IMR-90 (cell line): ENCODE results near the gene PYGM. TPM values are rescaled to one million over a fixed set of nuclear protein-coding genes. Genes with fewer than 3 reads are reported as not detected.

Experiments
- ATAC-seq: fragments of 200-7000 bp; cut with Tn5 transposase; 2 replicates; pipeline ENCODE4 v1.9.1; 2020; ENCODE audit warnings: low read depth, mild to moderate bottlenecking, moderate library complexity
- BruUV-seq: library from RNA; stranded (reverse); fragments of 400-500 nt; replicated peaks from 2 replicates; lab custom pipeline; 2021; lab: Mats Ljungman, UMichigan
- CTCF ChIA-PET: fragments of 300-600 bp; formaldehyde crosslinking; extraction: SDS; loops from one replicate; lab custom pipeline; 2021; ENCODE audit warnings: antibody characterized with exemption; lab: Yijun Ruan, JAX
- POLR2A ChIA-PET: fragments of 300-600 bp; sonication (Branson Sonifier 250); formaldehyde crosslinking; loops from one replicate; lab custom pipeline; 2022; ENCODE audit warnings: antibody characterized with exemption; ENCODE audit not compliant: unreplicated experiment; lab: Charles Lee
- DNase-seq: peaks from one replicate; pipeline ENCODE4 v3.0.0; 2013
- H2AFZ ChIP-seq: replicated peaks from 2 replicates; pipeline ENCODE3; 2013; ENCODE audit warnings: low read length, mild to moderate bottlenecking; ENCODE audit not compliant: poor library complexity
- H2AK5ac ChIP-seq: 2 replicates; pipeline ENCODE4 v1.6.1; 2013; ENCODE audit warnings: low read depth, low read length, inconsistent platforms
- H2AK9ac ChIP-seq: replicated peaks from 2 replicates; pipeline ENCODE3; 2013; ENCODE audit warnings: mild to moderate bottlenecking, low read depth, low read length, moderate library complexity; ENCODE audit not compliant: poor library complexity
- H2BK120ac ChIP-seq: 2 replicates; pipeline ENCODE4 v1.6.1; 2013; ENCODE audit warnings: low read depth, low read length, inconsistent platforms
- H2BK15ac ChIP-seq: 3 replicates; pipeline ENCODE4 v1.6.1; 2013; ENCODE audit warnings: low read depth, low read length, inconsistent platforms
- H2BK20ac ChIP-seq: 2 replicates; pipeline ENCODE4 v1.6.1; 2013; ENCODE audit warnings: low read depth, mild to moderate bottlenecking, inconsistent platforms, low read length, moderate library complexity
- H2BK5ac ChIP-seq: 2 replicates; pipeline ENCODE4 v1.6.1; 2013; ENCODE audit warnings: mild to moderate bottlenecking, low read depth, low read length, inconsistent platforms; ENCODE audit not compliant: poor library complexity, severe bottlenecking
- H3K14ac ChIP-seq: replicated peaks from 2 replicates; pipeline ENCODE4 v1.6.1; 2013; ENCODE audit warnings: low read depth, low read length, inconsistent platforms
- H3K18ac ChIP-seq: 2 replicates; pipeline ENCODE4 v1.6.1; 2013; ENCODE audit warnings: low read depth, low read length, control low read depth
- H3K23ac ChIP-seq: 2 replicates; pipeline ENCODE4 v1.6.1; 2013; ENCODE audit warnings: low read depth, low read length, inconsistent platforms
- H3K27ac ChIP-seq: 2 replicates; pipeline ENCODE4 v1.5.1; 2013; ENCODE audit warnings: mild to moderate bottlenecking, control low read depth, low read length; ENCODE audit not compliant: insufficient read depth
- H3K27me3 ChIP-seq: 2 replicates; pipeline ENCODE4 v1.6.1; 2013; ENCODE audit warnings: low read length; ENCODE audit not compliant: control insufficient read depth, insufficient read depth
- H3K36me3 ChIP-seq: 2 replicates; pipeline ENCODE4 v1.6.1; 2013; ENCODE audit warnings: low read length, mixed read lengths; ENCODE audit not compliant: control insufficient read depth, insufficient read depth
- H3K4ac ChIP-seq: 2 replicates; pipeline ENCODE4 v1.6.1; 2013; ENCODE audit warnings: low read depth, low read length, inconsistent platforms
- H3K4me1 ChIP-seq: 2 replicates; pipeline ENCODE4 v1.6.1; 2013; ENCODE audit warnings: low read length, mixed read lengths; ENCODE audit not compliant: control insufficient read depth, insufficient read depth
- H3K4me2 ChIP-seq: 2 replicates; pipeline ENCODE4 v1.6.1; 2013; ENCODE audit warnings: low read depth, mild to moderate bottlenecking, control low read depth, low read length, moderate library complexity
- H3K4me3 ChIP-seq: 2 replicates; pipeline ENCODE4 v1.5.1; 2013; ENCODE audit warnings: low read depth, mild to moderate bottlenecking, control low read depth, low read length, moderate library complexity; ENCODE audit not compliant: insufficient read depth
- H3K56ac ChIP-seq: 2 replicates; pipeline ENCODE4 v1.6.1; 2013; ENCODE audit warnings: low read length, inconsistent platforms; ENCODE audit not compliant: insufficient read depth; ENCODE audit errors: extremely low read depth
- H3K79me1 ChIP-seq, 2 experiments: 2 replicates each; pipeline ENCODE4 v1.6.1; 2013; ENCODE audit warnings: low read length in 2 of 2, inconsistent platforms in 1 of 2, low read depth in 1 of 2
- H3K9ac ChIP-seq: 2 replicates; pipeline ENCODE4 v1.6.1; 2013; ENCODE audit warnings: low read depth, low read length, control low read depth
- H3K9me1 ChIP-seq: 2 replicates; pipeline ENCODE4 v1.6.1; 2013; ENCODE audit warnings: low read length, inconsistent platforms; ENCODE audit not compliant: insufficient read depth
- H3K9me3 ChIP-seq: 2 replicates; pipeline ENCODE4 v1.6.1; 2013; ENCODE audit warnings: low read length; ENCODE audit not compliant: control insufficient read depth, insufficient read depth
- H4K20me1 ChIP-seq: 2 replicates; pipeline ENCODE4 v1.6.1; 2013; ENCODE audit warnings: low read length, inconsistent platforms; ENCODE audit not compliant: insufficient read depth
- H4K5ac ChIP-seq: 2 replicates; pipeline ENCODE4 v1.6.1; 2013; ENCODE audit warnings: mild to moderate bottlenecking, low read depth, low read length, control low read depth
- H4K8ac ChIP-seq, 2 experiments: 2 replicates each; pipeline ENCODE4 v1.6.1; 2013; ENCODE audit warnings: low read depth in 2 of 2, low read length in 2 of 2, control low read depth in 1 of 2, inconsistent platforms in 1 of 2
- H4K91ac ChIP-seq: 2 replicates; pipeline ENCODE4 v1.6.1; 2013; ENCODE audit warnings: low read depth, low read length, inconsistent platforms; ENCODE audit not compliant: insufficient read depth
- BHLHE40 ChIP-seq: fragments of 150-350 bp; IDR thresholded peaks from 2 replicates; pipeline ENCODE4 v1.6.1; 2016; ENCODE audit warnings: mild to moderate bottlenecking, low read depth, low read length
- CEBPB ChIP-seq: IDR thresholded peaks from 2 replicates; pipeline ENCODE4 v1.6.1; 2012; ENCODE audit warnings: low read depth, low read length, improper control_type of control experiment
- CHD1 ChIP-seq: IDR thresholded peaks from 2 replicates; pipeline ENCODE4 v1.6.1; 2012; ENCODE audit warnings: low read depth, low read length, improper control_type of control experiment
- FOS ChIP-seq: fragments of 150-350 bp; IDR thresholded peaks from 2 replicates; pipeline ENCODE4 v1.6.1; 2016; ENCODE audit warnings: low read depth, low read length
- MAFK ChIP-seq: IDR thresholded peaks from 2 replicates; pipeline ENCODE4 v1.6.1; 2012; ENCODE audit warnings: low read depth, low read length, improper control_type of control experiment
- MAZ ChIP-seq: IDR thresholded peaks from 2 replicates; pipeline ENCODE4 v1.6.1; 2012; ENCODE audit warnings: low read depth, mild to moderate bottlenecking, low read length, improper control_type of control experiment, moderate library complexity, borderline replicate concordance
- MXI1 ChIP-seq: IDR thresholded peaks from 2 replicates; pipeline ENCODE4 v1.6.1; 2012; ENCODE audit warnings: low read depth, mild to moderate bottlenecking, low read length, moderate library complexity, borderline replicate concordance
- NFE2L2 ChIP-seq: fragments of 150-350 bp; IDR thresholded peaks from 2 replicates; pipeline ENCODE4 v1.6.1; 2016; ENCODE audit warnings: low read depth, mild to moderate bottlenecking, low read length
- POLR2A ChIP-seq: IDR thresholded peaks from 2 replicates; pipeline ENCODE4 v1.6.1; 2012; ENCODE audit warnings: mild to moderate bottlenecking, low read depth, low read length
- RAD21 ChIP-seq: IDR thresholded peaks from 2 replicates; pipeline ENCODE4 v1.6.1; 2012; ENCODE audit warnings: low read length, improper control_type of control experiment
- RCOR1 ChIP-seq: IDR thresholded peaks from 2 replicates; pipeline ENCODE4 v1.6.1; 2012; ENCODE audit warnings: mild to moderate bottlenecking, low read length, improper control_type of control experiment; ENCODE audit not compliant: insufficient replicate concordance
- RFX5 ChIP-seq: IDR thresholded peaks from 2 replicates; pipeline ENCODE4 v1.8.0; 2012; ENCODE audit warnings: low read depth, mild to moderate bottlenecking, low read length, moderate library complexity
- SMC3 ChIP-seq: fragments of 150-350 bp; IDR thresholded peaks from 2 replicates; pipeline ENCODE4 v1.6.1; 2016; ENCODE audit warnings: low read depth, mild to moderate bottlenecking, antibody characterized with exemption, low read length, moderate library complexity
- WGBS, 2 experiments: methylation state at CpG; one replicate each; pipeline versions ENCODE4 v1.1.5 to v1.1.7; 2013; ENCODE audit warnings: missing lambda C conversion rate in 2 of 2; ENCODE audit not compliant: insufficient read length in 1 of 2; ENCODE audit errors: extremely low coverage in 2 of 2; 5-methylcytosine and 5-hydroxymethylcytosine counted together
- dilution Hi-C: fragments of 300-500 bp; cut with HindIII; formaldehyde crosslinking; loops from one replicate; pipeline ENCODE4 v1.14.3; 2018; ENCODE audit warnings: low sequenced_read_pairs; ENCODE audit not compliant: unreplicated experiment
- in situ Hi-C: fragments of 300-500 bp; cut with MboI; formaldehyde crosslinking; loops from 3 replicates; pipeline ENCODE4 v1.14.3; 2019; ENCODE audit warnings: low sequenced_read_pairs, inconsistent platforms, mixed read lengths
- intact Hi-C: fragments of 100-400 bp; cut with micrococcal nuclease; formaldehyde crosslinking; loops from 2 replicates; pipeline ENCODE4 v1.10.0; 2022
- polyA plus RNA-seq, 3 experiments: library from polyadenylated mRNA; depleted of rRNA; stranded (reverse); fragments of >200 nt; gene quantifications; 2 replicates each; pipeline ENCODE4 v1.2.3, GENCODE V29; 2012; ENCODE audit warnings: low replicate concordance in 1 of 3
- total RNA-seq: library from RNA; depleted of rRNA; stranded (reverse); fragments of >200 nt; gene quantifications from 2 replicates; pipeline ENCODE4 v1.2.3, GENCODE V29; 2012
- TF ChIP-seq, protein P1 (sequence below): conservative IDR thresholded peaks from 2 replicates; pipeline ENCODE4 v1.5.1; 2012; ENCODE audit warnings: mild to moderate bottlenecking, low read depth, low read length, improper control_type of control experiment
- TF ChIP-seq, protein P2 (sequence below): fragments of 150-350 bp; IDR thresholded peaks from 2 replicates; pipeline ENCODE4 v1.6.1; 2016; ENCODE audit warnings: low read depth, mild to moderate bottlenecking, low read length, moderate library complexity, borderline replicate concordance
- TF ChIP-seq, protein P3 (sequence below): fragments of 150-350 bp; IDR thresholded peaks from 2 replicates; pipeline ENCODE4 v1.6.1; 2017; ENCODE audit warnings: mild to moderate bottlenecking, antibody characterized with exemption, low read length, low read depth

The PYGM gene
- total and polyA plus RNA-seq, 2 of the 4 experiments (the other 2 are of a cell fraction), result 0.18 to 0.21 TPM

DNA sequence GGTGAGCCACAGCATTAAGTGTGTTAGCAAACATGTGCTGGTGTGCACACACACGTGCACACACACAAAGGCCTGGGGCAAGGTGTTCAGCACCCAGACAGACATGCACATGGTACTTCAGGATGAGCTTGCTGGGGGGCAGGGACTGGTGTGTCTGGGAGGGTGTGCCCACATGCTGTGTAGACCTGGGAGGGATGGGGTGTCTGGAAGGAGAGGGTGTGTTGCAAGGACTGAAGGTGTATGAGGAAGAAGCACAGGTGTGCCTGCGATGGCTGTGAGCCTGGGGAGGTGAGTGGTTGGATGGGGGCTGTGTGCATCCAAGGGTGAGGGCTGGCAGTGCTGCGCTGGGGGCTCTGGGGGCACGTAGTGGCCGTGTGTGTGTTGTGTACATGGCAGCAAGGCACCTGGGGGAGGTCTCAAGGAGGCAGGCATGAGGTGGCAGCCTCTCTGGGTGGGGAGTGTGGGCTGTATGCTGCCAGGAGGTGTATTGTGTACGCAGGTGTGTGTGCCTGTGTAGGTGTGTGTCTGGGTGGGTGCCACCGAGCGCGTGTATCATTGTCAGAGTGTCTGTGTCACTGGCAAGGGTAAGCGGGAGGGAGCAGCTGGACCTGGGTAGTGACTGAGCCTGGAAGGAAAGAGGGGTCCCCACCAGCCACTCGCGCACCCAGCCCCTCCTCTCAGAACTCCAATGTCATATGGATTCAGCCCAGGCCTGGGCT lies 39.0 kb downstream of the PYGM start:
- H2AK9ac ChIP-seq, result no peak overlapping the region
- H3K4me3 ChIP-seq, result no peak overlapping the region
- ATAC-seq (no peak), DNase-seq (no peak)
- H2BK20ac ChIP-seq, result no peak overlapping the region
- no peaks in the 10 kb centered on the region for H3K4me1 ChIP-seq
- H4K5ac ChIP-seq, result no peak overlapping the region
- no TSS peak for BruUV-seq
- H3K27ac ChIP-seq, result no peak overlapping the region
- H3K56ac ChIP-seq, result no peak overlapping the region
- CTCF ChIA-PET, result no interaction called here
- H2BK15ac ChIP-seq, result no peak overlapping the region
- TF ChIP-seq, protein P1, sequence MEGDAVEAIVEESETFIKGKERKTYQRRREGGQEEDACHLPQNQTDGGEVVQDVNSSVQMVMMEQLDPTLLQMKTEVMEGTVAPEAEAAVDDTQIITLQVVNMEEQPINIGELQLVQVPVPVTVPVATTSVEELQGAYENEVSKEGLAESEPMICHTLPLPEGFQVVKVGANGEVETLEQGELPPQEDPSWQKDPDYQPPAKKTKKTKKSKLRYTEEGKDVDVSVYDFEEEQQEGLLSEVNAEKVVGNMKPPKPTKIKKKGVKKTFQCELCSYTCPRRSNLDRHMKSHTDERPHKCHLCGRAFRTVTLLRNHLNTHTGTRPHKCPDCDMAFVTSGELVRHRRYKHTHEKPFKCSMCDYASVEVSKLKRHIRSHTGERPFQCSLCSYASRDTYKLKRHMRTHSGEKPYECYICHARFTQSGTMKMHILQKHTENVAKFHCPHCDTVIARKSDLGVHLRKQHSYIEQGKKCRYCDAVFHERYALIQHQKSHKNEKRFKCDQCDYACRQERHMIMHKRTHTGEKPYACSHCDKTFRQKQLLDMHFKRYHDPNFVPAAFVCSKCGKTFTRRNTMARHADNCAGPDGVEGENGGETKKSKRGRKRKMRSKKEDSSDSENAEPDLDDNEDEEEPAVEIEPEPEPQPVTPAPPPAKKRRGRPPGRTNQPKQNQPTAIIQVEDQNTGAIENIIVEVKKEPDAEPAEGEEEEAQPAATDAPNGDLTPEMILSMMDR, result no peak
- TF ChIP-seq RAD21 (no peak), SMC3 (no peak), MXI1 (no peak), FOS (no peak), CEBPB (no peak), RCOR1 (no peak), MAFK (no peak), RFX5 (no peak), CHD1 (no peak), POLR2A (no peak), NFE2L2 (no peak), MAZ (no peak), BHLHE40 (no peak)
- TF ChIP-seq, protein P2, sequence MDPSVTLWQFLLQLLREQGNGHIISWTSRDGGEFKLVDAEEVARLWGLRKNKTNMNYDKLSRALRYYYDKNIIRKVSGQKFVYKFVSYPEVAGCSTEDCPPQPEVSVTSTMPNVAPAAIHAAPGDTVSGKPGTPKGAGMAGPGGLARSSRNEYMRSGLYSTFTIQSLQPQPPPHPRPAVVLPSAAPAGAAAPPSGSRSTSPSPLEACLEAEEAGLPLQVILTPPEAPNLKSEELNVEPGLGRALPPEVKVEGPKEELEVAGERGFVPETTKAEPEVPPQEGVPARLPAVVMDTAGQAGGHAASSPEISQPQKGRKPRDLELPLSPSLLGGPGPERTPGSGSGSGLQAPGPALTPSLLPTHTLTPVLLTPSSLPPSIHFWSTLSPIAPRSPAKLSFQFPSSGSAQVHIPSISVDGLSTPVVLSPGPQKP, result no peak
- TF ChIP-seq, protein P3, sequence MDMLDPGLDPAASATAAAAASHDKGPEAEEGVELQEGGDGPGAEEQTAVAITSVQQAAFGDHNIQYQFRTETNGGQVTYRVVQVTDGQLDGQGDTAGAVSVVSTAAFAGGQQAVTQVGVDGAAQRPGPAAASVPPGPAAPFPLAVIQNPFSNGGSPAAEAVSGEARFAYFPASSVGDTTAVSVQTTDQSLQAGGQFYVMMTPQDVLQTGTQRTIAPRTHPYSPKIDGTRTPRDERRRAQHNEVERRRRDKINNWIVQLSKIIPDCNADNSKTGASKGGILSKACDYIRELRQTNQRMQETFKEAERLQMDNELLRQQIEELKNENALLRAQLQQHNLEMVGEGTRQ, result no peak
- H2BK120ac ChIP-seq, result no peak overlapping the region
- peaks cover 75% of the 10 kb centered on the region for H3K27me3 ChIP-seq
- H3K36me3 ChIP-seq, result no peaks in the 10 kb centered on the region
- H3K79me1 ChIP-seq, result no peaks in the 10 kb centered on the region
- no peak overlapping the region for H2AK5ac ChIP-seq
- POLR2A ChIA-PET, result no interaction called here
- H3K9me1 ChIP-seq, result no peaks in the 10 kb centered on the region
- no peak overlapping the region for H3K18ac ChIP-seq
- in situ Hi-C loops (no loop called here), intact Hi-C loops (no loop called here), dilution Hi-C loops (no loop called here)
- no peak overlapping the region for H3K14ac ChIP-seq
- 45% methylated on average over 2 of the region's 12 CpGs; no CpG with 5 or more reads in 1 of the 2 experiments for WGBS, 2 experiments
- no peaks in the 10 kb centered on the region for H4K20me1 ChIP-seq
- no peak overlapping the region for H2BK5ac ChIP-seq
- no peak overlapping the region for H3K9ac ChIP-seq
- H3K23ac ChIP-seq, result no peak overlapping the region; the same call in 1 of the 2 replicates
- H3K9me3 ChIP-seq, result no peaks in the 10 kb centered on the region
- H3K4me2 ChIP-seq, result no peak overlapping the region
- no peak overlapping the region for H4K8ac ChIP-seq
- H4K91ac ChIP-seq, result no peak overlapping the region
- H3K4ac ChIP-seq, result no peak overlapping the region
- H2AFZ ChIP-seq, result no peak overlapping the region
